Liver (tissue), 9 donors: Measurements from ENCODE around the gene FAM20C. TPM values are rescaled to one million over a fixed set of nuclear protein-coding genes. Genes with fewer than 3 reads are reported as not detected.

Source experiments
- DNase-seq: peaks from one replicate; pipeline ENCODE4 v3.0.0-alpha.2; 2017; ENCODE audit warnings: low spot score
- H3K27ac ChIP-seq, 2 donors: one replicate each; pipeline ENCODE4 v1.7.0; 2013; ENCODE audit warnings: inconsistent platforms in 2 of 2, low read length in 2 of 2, control low read depth in 1 of 2, low read depth in 1 of 2, mild to moderate bottlenecking in 1 of 2
- H3K27me3 ChIP-seq, 4 donors: one replicate each; pipeline versions ENCODE4 v1.6.1 to v1.7.0; 2013; ENCODE audit warnings: low read length in 3 of 4, inconsistent platforms in 1 of 4, mild to moderate bottlenecking in 1 of 4, moderate library complexity in 1 of 4; ENCODE audit not compliant: control insufficient read depth in 4 of 4, insufficient read depth in 4 of 4
- H3K36me3 ChIP-seq, 4 donors: one replicate each; pipeline versions ENCODE4 v1.6.1 to v1.7.0; 2013; ENCODE audit warnings: low read length in 3 of 4, mild to moderate bottlenecking in 3 of 4, low read depth in 1 of 4, moderate library complexity in 1 of 4; ENCODE audit not compliant: control insufficient read depth in 4 of 4, insufficient read depth in 3 of 4
- H3K4me1 ChIP-seq, 4 donors: one replicate each; pipeline versions ENCODE4 v1.6.1 to v1.7.0; 2013; ENCODE audit warnings: low read length in 3 of 4, mild to moderate bottlenecking in 3 of 4, moderate library complexity in 1 of 4; ENCODE audit not compliant: control insufficient read depth in 4 of 4, insufficient read depth in 4 of 4
- H3K4me3 ChIP-seq, 3 donors: one replicate each; pipeline versions ENCODE4 v1.6.1 to v1.7.0; 2013; ENCODE audit warnings: low read length in 3 of 3, control low read depth in 1 of 3, low read depth in 1 of 3, mild to moderate bottlenecking in 1 of 3
- H3K9ac ChIP-seq, 2 donors: one replicate each; pipeline ENCODE4 v1.7.0; 2013; ENCODE audit warnings: low read length in 2 of 2, mild to moderate bottlenecking in 2 of 2, moderate library complexity in 2 of 2, control low read depth in 1 of 2, low read depth in 1 of 2
- H3K9me3 ChIP-seq, 4 donors: one replicate each; pipeline versions ENCODE4 v1.6.1 to v1.7.0; 2013; ENCODE audit warnings: low read length in 3 of 4; ENCODE audit not compliant: control insufficient read depth in 4 of 4
- EGR1 ChIP-seq, 2 donors: IDR thresholded peaks; 2 replicates each; pipeline ENCODE4 v1.6.1; 2016 to 2018; ENCODE audit warnings: antibody characterized with exemption in 2 of 2, low read depth in 2 of 2
- FOXA1 ChIP-seq: IDR thresholded peaks from 2 replicates; pipeline ENCODE4 v1.6.1; 2016; ENCODE audit warnings: antibody characterized with exemption
- FOXA2 ChIP-seq: IDR thresholded peaks from 2 replicates; pipeline ENCODE4 v1.6.1; 2016; ENCODE audit warnings: antibody characterized with exemption
- GABPA ChIP-seq, 2 donors: IDR thresholded peaks in 1 of 2; conservative IDR thresholded peaks in 1 of 2; 2 replicates each; pipeline ENCODE4 v1.6.1; 2016; ENCODE audit warnings: antibody characterized with exemption in 2 of 2, mild to moderate bottlenecking in 1 of 2, moderate library complexity in 1 of 2
- HNF4A ChIP-seq, 2 donors: conservative IDR thresholded peaks; 2 replicates each; pipeline ENCODE4 v1.6.1; 2016; ENCODE audit warnings: antibody characterized with exemption in 2 of 2, mild to moderate bottlenecking in 2 of 2
- HNF4G ChIP-seq: IDR thresholded peaks from 2 replicates; pipeline ENCODE4 v1.6.1; 2016; ENCODE audit warnings: antibody characterized with exemption
- JUND ChIP-seq, 2 donors: IDR thresholded peaks; 2 replicates each; pipeline ENCODE4 v1.6.1; 2016; ENCODE audit warnings: antibody characterized with exemption in 2 of 2
- RAD21 ChIP-seq, 2 donors: IDR thresholded peaks; 2 replicates each; pipeline ENCODE4 v1.6.1; 2016; ENCODE audit warnings: antibody characterized with exemption in 2 of 2, mild to moderate bottlenecking in 2 of 2
- RXRA ChIP-seq, 2 donors: IDR thresholded peaks; 2 replicates each; pipeline ENCODE4 v1.6.1; 2017 to 2018; ENCODE audit warnings: antibody characterized with exemption in 2 of 2, mild to moderate bottlenecking in 1 of 2
- SP1 ChIP-seq: IDR thresholded peaks from 2 replicates; pipeline ENCODE4 v1.6.1; 2018; ENCODE audit warnings: antibody characterized with exemption, mild to moderate bottlenecking
- TAF1 ChIP-seq: conservative IDR thresholded peaks from 2 replicates; pipeline ENCODE4 v1.6.1; 2016; ENCODE audit warnings: antibody characterized with exemption, mild to moderate bottlenecking
- YY1 ChIP-seq: IDR thresholded peaks from 2 replicates; pipeline ENCODE4 v1.6.1; 2016; ENCODE audit warnings: antibody characterized with exemption, mild to moderate bottlenecking
- WGBS: extraction: QIAGEN DNeasy Blood & Tissue Kit; methylation state at CpG from one replicate; pipeline ENCODE4 v1.1.7; 2013; 5-methylcytosine and 5-hydroxymethylcytosine counted together
- polyA plus RNA-seq, 2 donors: library from polyadenylated mRNA; stranded (reverse) in 1 of 2; unstranded in 1 of 2; fragments of 200-250 nt in 1 of 2; fragments of >200 nt in 1 of 2; fragmentation: Nextera tagmentation in 1 of 2; extraction: Ambion mirVana in 1 of 2; gene quantifications; one replicate each; pipeline versions ENCODE4 v1.2.1 to v1.2.3, GENCODE V29; 2013 to 2015
- total RNA-seq, 2 donors: library from RNA; depleted of rRNA; stranded (reverse); fragments of >200 nt; gene quantifications; one replicate each; pipeline ENCODE4 v1.2.3, GENCODE V29; 2014
- TF ChIP-seq, protein P1 (sequence below): IDR thresholded peaks from 2 replicates; pipeline ENCODE4 v1.6.1; 2016; ENCODE audit warnings: antibody characterized with exemption, mild to moderate bottlenecking
- TF ChIP-seq, protein P2 (sequence below): fragments of 150-350 bp; IDR thresholded peaks from 2 replicates; pipeline ENCODE4 v1.5.1; 2017; ENCODE audit warnings: improper control_type of control experiment, low read depth, low read length; ENCODE audit not compliant: missing input control
- TF ChIP-seq, protein P3 (sequence below): IDR thresholded peaks from 2 replicates; pipeline ENCODE4 v1.6.1; 2016; ENCODE audit warnings: antibody characterized with exemption
- TF ChIP-seq, protein P4 (sequence below): IDR thresholded peaks from 2 replicates; pipeline ENCODE4 v1.6.1; 2016; ENCODE audit warnings: antibody characterized with exemption
- TF ChIP-seq, protein P5 (sequence below): IDR thresholded peaks from 2 replicates; pipeline ENCODE4 v1.6.1; 2016; ENCODE audit warnings: antibody characterized with exemption
- donor health status: healthy.
- donor health status: healthy.
- donor health status: healthy.
- donor health status: healthy.
- donor health status: healthy.

The FAM20C gene
- total and polyA plus RNA-seq, 4 donors: 13.4 to 40.4 (median 31.5) TPM

DNA sequence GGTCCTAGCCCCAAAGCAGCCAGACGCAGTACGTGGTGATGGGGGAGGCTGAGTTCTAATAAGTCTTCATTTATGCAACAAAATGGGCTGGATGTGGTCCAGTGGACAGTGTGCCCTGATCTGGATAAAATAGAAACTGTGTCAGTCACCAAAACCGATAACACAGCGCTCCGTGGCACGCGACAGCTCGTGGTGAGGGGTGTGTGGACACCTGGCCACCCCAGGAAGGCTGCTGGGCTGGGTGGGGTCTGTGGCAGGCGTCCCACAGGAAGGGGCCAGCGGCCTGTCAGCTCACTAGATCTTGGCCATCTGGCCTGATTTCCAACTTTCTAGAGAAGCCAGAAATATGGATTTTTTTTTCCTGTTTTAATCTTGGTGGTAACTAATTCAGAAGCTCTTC is 17.0 kb downstream of the FAM20C start:
- Histone ChIP-seq H3K9me3 (no peaks in the 10 kb centered on the region), H3K27ac (no peak overlapping the region), H3K36me3 (peaks cover 12 to 47% (median 15%) of the 10 kb centered on the region in 4 donors), H3K9ac (no peak overlapping the region), H3K4me3 (no peak overlapping the region), H3K4me1 (peaks cover 0 to 11% (median 5%) of the 10 kb centered on the region in 4 donors), H3K27me3 (no peaks in the 10 kb centered on the region)
- WGBS: 92% methylated on average over 10 of the region's 10 CpGs
- DNase-seq: no peak
- TF ChIP-seq RXRA (IDR thresholded peaks at IDR 0.05) (no peak), EGR1 (IDR thresholded peaks at IDR 0.05; ENCODE audit: low read depth in 2 of 2) (no peak), TAF1 (no peak), JUND (IDR thresholded peaks at IDR 0.05) (no peak), HNF4A (conservative IDR thresholded peaks at IDR 0.05) (no peak), FOXA1 (no peak), FOXA2 (no peak), HNF4G (no peak)
- TF ChIP-seq, protein P1, sequence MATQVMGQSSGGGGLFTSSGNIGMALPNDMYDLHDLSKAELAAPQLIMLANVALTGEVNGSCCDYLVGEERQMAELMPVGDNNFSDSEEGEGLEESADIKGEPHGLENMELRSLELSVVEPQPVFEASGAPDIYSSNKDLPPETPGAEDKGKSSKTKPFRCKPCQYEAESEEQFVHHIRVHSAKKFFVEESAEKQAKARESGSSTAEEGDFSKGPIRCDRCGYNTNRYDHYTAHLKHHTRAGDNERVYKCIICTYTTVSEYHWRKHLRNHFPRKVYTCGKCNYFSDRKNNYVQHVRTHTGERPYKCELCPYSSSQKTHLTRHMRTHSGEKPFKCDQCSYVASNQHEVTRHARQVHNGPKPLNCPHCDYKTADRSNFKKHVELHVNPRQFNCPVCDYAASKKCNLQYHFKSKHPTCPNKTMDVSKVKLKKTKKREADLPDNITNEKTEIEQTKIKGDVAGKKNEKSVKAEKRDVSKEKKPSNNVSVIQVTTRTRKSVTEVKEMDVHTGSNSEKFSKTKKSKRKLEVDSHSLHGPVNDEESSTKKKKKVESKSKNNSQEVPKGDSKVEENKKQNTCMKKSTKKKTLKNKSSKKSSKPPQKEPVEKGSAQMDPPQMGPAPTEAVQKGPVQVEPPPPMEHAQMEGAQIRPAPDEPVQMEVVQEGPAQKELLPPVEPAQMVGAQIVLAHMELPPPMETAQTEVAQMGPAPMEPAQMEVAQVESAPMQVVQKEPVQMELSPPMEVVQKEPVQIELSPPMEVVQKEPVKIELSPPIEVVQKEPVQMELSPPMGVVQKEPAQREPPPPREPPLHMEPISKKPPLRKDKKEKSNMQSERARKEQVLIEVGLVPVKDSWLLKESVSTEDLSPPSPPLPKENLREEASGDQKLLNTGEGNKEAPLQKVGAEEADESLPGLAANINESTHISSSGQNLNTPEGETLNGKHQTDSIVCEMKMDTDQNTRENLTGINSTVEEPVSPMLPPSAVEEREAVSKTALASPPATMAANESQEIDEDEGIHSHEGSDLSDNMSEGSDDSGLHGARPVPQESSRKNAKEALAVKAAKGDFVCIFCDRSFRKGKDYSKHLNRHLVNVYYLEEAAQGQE: no peak
- TF ChIP-seq, protein P2, sequence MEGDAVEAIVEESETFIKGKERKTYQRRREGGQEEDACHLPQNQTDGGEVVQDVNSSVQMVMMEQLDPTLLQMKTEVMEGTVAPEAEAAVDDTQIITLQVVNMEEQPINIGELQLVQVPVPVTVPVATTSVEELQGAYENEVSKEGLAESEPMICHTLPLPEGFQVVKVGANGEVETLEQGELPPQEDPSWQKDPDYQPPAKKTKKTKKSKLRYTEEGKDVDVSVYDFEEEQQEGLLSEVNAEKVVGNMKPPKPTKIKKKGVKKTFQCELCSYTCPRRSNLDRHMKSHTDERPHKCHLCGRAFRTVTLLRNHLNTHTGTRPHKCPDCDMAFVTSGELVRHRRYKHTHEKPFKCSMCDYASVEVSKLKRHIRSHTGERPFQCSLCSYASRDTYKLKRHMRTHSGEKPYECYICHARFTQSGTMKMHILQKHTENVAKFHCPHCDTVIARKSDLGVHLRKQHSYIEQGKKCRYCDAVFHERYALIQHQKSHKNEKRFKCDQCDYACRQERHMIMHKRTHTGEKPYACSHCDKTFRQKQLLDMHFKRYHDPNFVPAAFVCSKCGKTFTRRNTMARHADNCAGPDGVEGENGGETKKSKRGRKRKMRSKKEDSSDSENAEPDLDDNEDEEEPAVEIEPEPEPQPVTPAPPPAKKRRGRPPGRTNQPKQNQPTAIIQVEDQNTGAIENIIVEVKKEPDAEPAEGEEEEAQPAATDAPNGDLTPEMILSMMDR: no peak
- TF ChIP-seq, protein P3, sequence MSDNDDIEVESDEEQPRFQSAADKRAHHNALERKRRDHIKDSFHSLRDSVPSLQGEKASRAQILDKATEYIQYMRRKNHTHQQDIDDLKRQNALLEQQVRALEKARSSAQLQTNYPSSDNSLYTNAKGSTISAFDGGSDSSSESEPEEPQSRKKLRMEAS: no peak
- TF ChIP-seq, protein P4, sequence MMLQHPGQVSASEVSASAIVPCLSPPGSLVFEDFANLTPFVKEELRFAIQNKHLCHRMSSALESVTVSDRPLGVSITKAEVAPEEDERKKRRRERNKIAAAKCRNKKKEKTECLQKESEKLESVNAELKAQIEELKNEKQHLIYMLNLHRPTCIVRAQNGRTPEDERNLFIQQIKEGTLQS: no peak

DNA sequence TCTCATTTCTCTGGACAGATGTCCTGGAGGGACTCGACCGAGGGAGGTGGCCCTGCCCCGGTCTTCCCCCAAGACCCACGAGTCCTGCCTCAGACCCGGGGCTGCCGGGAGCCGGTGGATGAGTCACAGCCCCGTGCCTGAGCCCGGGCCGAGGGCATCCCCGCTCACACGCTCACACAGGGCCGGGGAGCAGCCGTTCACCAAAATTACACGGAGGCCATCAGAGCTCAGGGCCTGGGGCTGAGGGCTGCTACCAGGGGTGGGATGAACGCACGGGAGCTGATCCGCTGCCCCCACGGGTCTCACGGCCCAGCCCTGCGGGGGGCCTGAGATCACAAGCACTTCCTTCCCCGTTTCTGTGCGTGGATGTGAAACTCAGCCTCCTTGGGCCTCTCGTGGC is 17.5 kb downstream of the FAM20C start:
- DNase-seq: no peak
- Histone ChIP-seq H3K4me3 (no peak overlapping the region), H3K9ac (no peak overlapping the region), H3K27ac (no peak overlapping the region), H3K27me3 (no peaks in the 10 kb centered on the region), H3K4me1 (peaks cover 3 to 16% (median 10%) of the 10 kb centered on the region in 4 donors), H3K36me3 (peaks cover 10 to 43% (median 13%) of the 10 kb centered on the region in 4 donors), H3K9me3 (no peaks in the 10 kb centered on the region)
- 87% methylated on average over 24 of the region's 24 CpGs for WGBS
- TF ChIP-seq HNF4G: no peak
- TF ChIP-seq HNF4A (conservative IDR thresholded peaks at IDR 0.05): no peak
- TF ChIP-seq JUND (IDR thresholded peaks at IDR 0.05): no peak
- TF ChIP-seq, protein P2: no peak
- TF ChIP-seq YY1: no peak
- TF ChIP-seq, protein P1: no peak
- TF ChIP-seq RAD21 (IDR thresholded peaks at IDR 0.05): no peak
- TF ChIP-seq SP1: no peak
- no peak for TF ChIP-seq FOXA1
- TF ChIP-seq, protein P5, sequence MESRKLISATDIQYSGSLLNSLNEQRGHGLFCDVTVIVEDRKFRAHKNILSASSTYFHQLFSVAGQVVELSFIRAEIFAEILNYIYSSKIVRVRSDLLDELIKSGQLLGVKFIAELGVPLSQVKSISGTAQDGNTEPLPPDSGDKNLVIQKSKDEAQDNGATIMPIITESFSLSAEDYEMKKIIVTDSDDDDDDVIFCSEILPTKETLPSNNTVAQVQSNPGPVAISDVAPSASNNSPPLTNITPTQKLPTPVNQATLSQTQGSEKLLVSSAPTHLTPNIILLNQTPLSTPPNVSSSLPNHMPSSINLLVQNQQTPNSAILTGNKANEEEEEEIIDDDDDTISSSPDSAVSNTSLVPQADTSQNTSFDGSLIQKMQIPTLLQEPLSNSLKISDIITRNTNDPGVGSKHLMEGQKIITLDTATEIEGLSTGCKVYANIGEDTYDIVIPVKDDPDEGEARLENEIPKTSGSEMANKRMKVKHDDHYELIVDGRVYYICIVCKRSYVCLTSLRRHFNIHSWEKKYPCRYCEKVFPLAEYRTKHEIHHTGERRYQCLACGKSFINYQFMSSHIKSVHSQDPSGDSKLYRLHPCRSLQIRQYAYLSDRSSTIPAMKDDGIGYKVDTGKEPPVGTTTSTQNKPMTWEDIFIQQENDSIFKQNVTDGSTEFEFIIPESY: no peak
- TF ChIP-seq, protein P4: no peak
- no peak for TF ChIP-seq GABPA (IDR thresholded peaks at IDR 0.05 in 1 of 2, conservative IDR thresholded peaks at IDR 0.05 in 1 of 2)
